HEK293 (cell line): Measurements from ENCODE around the gene IL6R.

Source experiments
- CTCF ChIA-PET: fragments of 350-600 bp; formaldehyde crosslinking; extraction: SDS; loops from one replicate; lab custom pipeline; 2021; ENCODE audit warnings: antibody characterized with exemption; lab: Yijun Ruan, JAX
- POLR2A ChIA-PET: fragments of 300-600 bp; formaldehyde crosslinking; extraction: SDS; loops from one replicate; lab custom pipeline; 2020; ENCODE audit warnings: antibody characterized with exemption, inconsistent platforms; lab: Yijun Ruan, JAX
- H3K27ac ChIP-seq: fragments of 200-500 bp; sonication (Bioruptor generic); 2 replicates; pipeline ENCODE4 v1.5.1; 2014; ENCODE audit warnings: low read depth, low read length, control low read depth, inconsistent platforms; ENCODE audit errors: extremely low read depth
- H3K36me3 ChIP-seq, 2 experiments: fragments of 200-500 bp in 1 of 2; sonication (Bioruptor generic) in 1 of 2; 1 replicate in 1 of 2; 2 replicates in 1 of 2; pipeline ENCODE4 v1.5.1; 2014 to 2017; ENCODE audit warnings: inconsistent platforms in 2 of 2, low read length in 2 of 2; ENCODE audit not compliant: control insufficient read depth in 2 of 2, insufficient read depth in 1 of 2
- H3K4me1 ChIP-seq: fragments of 200-500 bp; sonication (Bioruptor generic); 2 replicates; pipeline ENCODE4 v1.5.1; 2014; ENCODE audit warnings: mild to moderate bottlenecking, low read length, inconsistent platforms; ENCODE audit not compliant: control insufficient read depth, insufficient read depth
- H3K4me3 ChIP-seq: 2 replicates; pipeline ENCODE4 v1.5.1; 2011; ENCODE audit warnings: low read depth, mild to moderate bottlenecking, control low read depth, low read length, moderate library complexity
- H3K9me3 ChIP-seq: fragments of 200-500 bp; sonication (Bioruptor generic); 2 replicates; pipeline ENCODE4 v1.5.1; 2014; ENCODE audit warnings: low read depth, low read length, inconsistent platforms; ENCODE audit not compliant: control insufficient read depth, insufficient read depth
- EGR2 ChIP-seq: fragments of 450-650 bp; formaldehyde crosslinking; IDR thresholded peaks from 2 replicates; pipeline ENCODE4 v1.5.1; 2016; ENCODE audit warnings: low read depth, missing biosample characterization, missing genetic modification characterization
- HIC1 ChIP-seq: fragments of 450-650 bp; formaldehyde crosslinking; IDR thresholded peaks from 2 replicates; pipeline ENCODE4 v1.5.1; 2016; ENCODE audit warnings: missing biosample characterization, missing genetic modification characterization
- KLF1 ChIP-seq: fragments of 450-650 bp; formaldehyde crosslinking; IDR thresholded peaks from 2 replicates; pipeline ENCODE4 v1.5.1; 2016; ENCODE audit warnings: missing biosample characterization, missing genetic modification characterization
- SP7 ChIP-seq: fragments of 450-650 bp; formaldehyde crosslinking; IDR thresholded peaks from 2 replicates; pipeline ENCODE4 v1.5.1; 2016; ENCODE audit warnings: missing biosample characterization, missing genetic modification characterization
- ZBTB11 ChIP-seq: fragments of 450-650 bp; formaldehyde crosslinking; conservative IDR thresholded peaks from 2 replicates; pipeline ENCODE4 v1.5.1; 2016; ENCODE audit warnings: low read depth, missing biosample characterization, missing genetic modification characterization
- ZFHX2 ChIP-seq: fragments of 450-650 bp; formaldehyde crosslinking; conservative IDR thresholded peaks from 2 replicates; pipeline ENCODE4 v1.5.1; 2016; ENCODE audit warnings: missing biosample characterization, missing genetic modification characterization
- ZNF138 ChIP-seq: fragments of 450-650 bp; formaldehyde crosslinking; IDR thresholded peaks from 2 replicates; pipeline ENCODE4 v1.5.1; 2016; ENCODE audit warnings: missing biosample characterization, missing genetic modification characterization, borderline replicate concordance
- ZNF560 ChIP-seq: fragments of 450-650 bp; formaldehyde crosslinking; IDR thresholded peaks from 2 replicates; pipeline ENCODE4 v1.5.1; 2017; ENCODE audit warnings: missing biosample characterization, missing genetic modification characterization, borderline replicate concordance
- ZNF561 ChIP-seq: fragments of 450-650 bp; IDR thresholded peaks from 2 replicates; pipeline ENCODE4 v1.5.1; 2018; ENCODE audit warnings: missing biosample characterization, missing genetic modification characterization, borderline replicate concordance
- ZNF623 ChIP-seq: fragments of 450-650 bp; formaldehyde crosslinking; IDR thresholded peaks from 2 replicates; pipeline ENCODE4 v1.5.1; 2016; ENCODE audit warnings: missing biosample characterization, missing genetic modification characterization
- ZNF677 ChIP-seq: fragments of 450-650 bp; IDR thresholded peaks from 2 replicates; pipeline ENCODE4 v1.5.0; 2018; ENCODE audit warnings: missing biosample characterization, mild to moderate bottlenecking, missing genetic modification characterization, moderate library complexity
- ZSCAN30 ChIP-seq: fragments of 450-650 bp; IDR thresholded peaks from 2 replicates; pipeline ENCODE4 v1.5.1; 2018; ENCODE audit warnings: missing biosample characterization, mild to moderate bottlenecking, missing genetic modification characterization, moderate library complexity
- TF ChIP-seq, protein P1 (sequence below): fragments of 450-650 bp; formaldehyde crosslinking; IDR thresholded peaks from 2 replicates; pipeline ENCODE4 v1.5.1; 2016; ENCODE audit warnings: missing biosample characterization, missing genetic modification characterization, low read depth
- TF ChIP-seq, protein P2 (sequence below): fragments of 450-650 bp; formaldehyde crosslinking; IDR thresholded peaks from 2 replicates; pipeline ENCODE4 v1.5.1; 2016; ENCODE audit warnings: missing biosample characterization, missing genetic modification characterization
- TF ChIP-seq, protein P3 (sequence below): fragments of 450-650 bp; formaldehyde crosslinking; IDR thresholded peaks from 2 replicates; pipeline ENCODE4 v1.5.1; 2017; ENCODE audit warnings: missing biosample characterization, missing genetic modification characterization

Gene IL6R

DNA sequence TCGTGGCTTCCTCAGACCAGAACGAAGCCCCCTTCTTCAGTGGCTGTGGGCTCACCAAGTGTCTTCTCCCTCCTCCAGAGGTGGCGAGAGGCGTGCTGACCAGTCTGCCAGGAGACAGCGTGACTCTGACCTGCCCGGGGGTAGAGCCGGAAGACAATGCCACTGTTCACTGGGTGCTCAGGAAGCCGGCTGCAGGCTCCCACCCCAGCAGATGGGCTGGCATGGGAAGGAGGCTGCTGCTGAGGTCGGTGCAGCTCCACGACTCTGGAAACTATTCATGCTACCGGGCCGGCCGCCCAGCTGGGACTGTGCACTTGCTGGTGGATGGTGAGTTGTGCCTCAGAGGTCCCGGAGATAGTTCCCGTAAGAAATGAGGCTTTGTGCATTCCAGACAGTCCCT is 24.0 kb downstream of the IL6R start:
- Histone ChIP-seq H3K4me1 (no peaks in the 10 kb centered on the region), H3K4me3 (no peak overlapping the region), H3K27ac (no peak overlapping the region), H3K36me3 (no peaks in the 10 kb centered on the region), H3K9me3 (no peaks in the 10 kb centered on the region)
- ChIA-PET POLR2A (no interaction called here), CTCF (interaction anchor here (0.8 kb wide), 1 partner anchor 100 kb away, joined by 3 read pairs; no protein-coding TSS in a partner anchor)
- TF ChIP-seq ZSCAN30 (tag by site-specific recombination) (no peak), ZNF138 (tag by site-specific recombination) (no peak), ZNF623 (tag by site-specific recombination) (no peak)
- TF ChIP-seq, protein P1, sequence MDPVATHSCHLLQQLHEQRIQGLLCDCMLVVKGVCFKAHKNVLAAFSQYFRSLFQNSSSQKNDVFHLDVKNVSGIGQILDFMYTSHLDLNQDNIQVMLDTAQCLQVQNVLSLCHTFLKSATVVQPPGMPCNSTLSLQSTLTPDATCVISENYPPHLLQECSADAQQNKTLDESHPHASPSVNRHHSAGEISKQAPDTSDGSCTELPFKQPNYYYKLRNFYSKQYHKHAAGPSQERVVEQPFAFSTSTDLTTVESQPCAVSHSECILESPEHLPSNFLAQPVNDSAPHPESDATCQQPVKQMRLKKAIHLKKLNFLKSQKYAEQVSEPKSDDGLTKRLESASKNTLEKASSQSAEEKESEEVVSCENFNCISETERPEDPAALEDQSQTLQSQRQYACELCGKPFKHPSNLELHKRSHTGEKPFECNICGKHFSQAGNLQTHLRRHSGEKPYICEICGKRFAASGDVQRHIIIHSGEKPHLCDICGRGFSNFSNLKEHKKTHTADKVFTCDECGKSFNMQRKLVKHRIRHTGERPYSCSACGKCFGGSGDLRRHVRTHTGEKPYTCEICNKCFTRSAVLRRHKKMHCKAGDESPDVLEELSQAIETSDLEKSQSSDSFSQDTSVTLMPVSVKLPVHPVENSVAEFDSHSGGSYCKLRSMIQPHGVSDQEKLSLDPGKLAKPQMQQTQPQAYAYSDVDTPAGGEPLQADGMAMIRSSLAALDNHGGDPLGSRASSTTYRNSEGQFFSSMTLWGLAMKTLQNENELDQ (tag by site-specific recombination): no peak
- TF ChIP-seq, protein P2, sequence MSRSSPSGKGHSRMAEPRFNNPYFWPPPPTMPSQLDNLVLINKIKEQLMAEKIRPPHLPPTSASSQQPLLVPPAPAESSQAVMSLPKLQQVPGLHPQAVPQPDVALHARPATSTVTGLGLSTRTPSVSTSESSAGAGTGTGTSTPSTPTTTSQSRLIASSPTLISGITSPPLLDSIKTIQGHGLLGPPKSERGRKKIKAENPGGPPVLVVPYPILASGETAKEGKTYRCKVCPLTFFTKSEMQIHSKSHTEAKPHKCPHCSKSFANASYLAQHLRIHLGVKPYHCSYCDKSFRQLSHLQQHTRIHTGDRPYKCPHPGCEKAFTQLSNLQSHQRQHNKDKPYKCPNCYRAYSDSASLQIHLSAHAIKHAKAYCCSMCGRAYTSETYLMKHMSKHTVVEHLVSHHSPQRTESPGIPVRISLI: no peak

DNA sequence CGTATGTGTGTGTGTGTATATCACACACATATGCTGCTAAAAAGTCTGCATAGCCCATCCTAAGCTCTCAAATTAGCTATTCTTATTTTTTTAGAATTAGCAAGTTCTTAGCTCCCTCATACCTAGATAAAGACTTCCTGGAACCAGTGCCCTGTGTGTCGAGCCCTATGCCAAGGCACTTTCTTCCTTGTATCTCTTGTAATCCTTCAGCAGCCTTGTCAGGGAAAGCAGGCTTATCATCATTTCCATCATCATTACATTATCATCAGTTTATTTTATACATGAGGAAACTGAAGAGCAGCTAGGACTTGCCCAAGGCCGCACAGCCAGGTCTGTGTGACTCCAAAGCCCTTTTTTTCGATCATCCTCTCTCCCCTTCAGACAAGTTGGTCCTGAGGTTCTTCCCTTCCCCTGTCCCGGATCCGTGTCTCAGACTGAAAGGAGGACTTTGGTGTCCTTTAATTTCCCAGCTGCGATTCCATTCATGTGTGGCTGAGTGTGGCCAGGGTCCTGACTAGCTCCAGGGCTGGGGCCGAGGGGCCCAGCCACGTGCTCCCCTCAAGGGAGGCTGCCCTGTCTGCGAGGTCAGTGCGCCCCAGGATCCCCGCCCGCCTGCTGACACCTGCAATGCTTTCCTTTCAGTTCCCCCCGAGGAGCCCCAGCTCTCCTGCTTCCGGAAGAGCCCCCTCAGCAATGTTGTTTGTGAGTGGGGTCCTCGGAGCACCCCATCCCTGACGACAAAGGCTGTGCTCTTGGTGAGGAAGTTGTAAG is 24.9 kb downstream of the IL6R start:
- no peaks in the 10 kb centered on the region for H3K9me3 ChIP-seq
- no peak overlapping the region; the same call in 1 of the 2 replicates for H3K27ac ChIP-seq
- H3K36me3 ChIP-seq: no peaks in the 10 kb centered on the region
- CTCF ChIA-PET: interaction anchor here (0.6 to 0.8 kb wide), 4 partner anchors 100 to 1933 kb away, joined by 3 read pairs; partner anchors contain the start of gene SYT11
- TF ChIP-seq, protein P3, sequence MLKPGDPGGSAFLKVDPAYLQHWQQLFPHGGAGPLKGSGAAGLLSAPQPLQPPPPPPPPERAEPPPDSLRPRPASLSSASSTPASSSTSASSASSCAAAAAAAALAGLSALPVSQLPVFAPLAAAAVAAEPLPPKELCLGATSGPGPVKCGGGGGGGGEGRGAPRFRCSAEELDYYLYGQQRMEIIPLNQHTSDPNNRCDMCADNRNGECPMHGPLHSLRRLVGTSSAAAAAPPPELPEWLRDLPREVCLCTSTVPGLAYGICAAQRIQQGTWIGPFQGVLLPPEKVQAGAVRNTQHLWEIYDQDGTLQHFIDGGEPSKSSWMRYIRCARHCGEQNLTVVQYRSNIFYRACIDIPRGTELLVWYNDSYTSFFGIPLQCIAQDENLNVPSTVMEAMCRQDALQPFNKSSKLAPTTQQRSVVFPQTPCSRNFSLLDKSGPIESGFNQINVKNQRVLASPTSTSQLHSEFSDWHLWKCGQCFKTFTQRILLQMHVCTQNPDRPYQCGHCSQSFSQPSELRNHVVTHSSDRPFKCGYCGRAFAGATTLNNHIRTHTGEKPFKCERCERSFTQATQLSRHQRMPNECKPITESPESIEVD (tag by site-specific recombination): no peak
- TF ChIP-seq, all 188 proteins: peak for 0
- POLR2A ChIA-PET: no interaction called here
- Histone ChIP-seq H3K4me3 (no peak overlapping the region), H3K4me1 (no peaks in the 10 kb centered on the region)

DNA sequence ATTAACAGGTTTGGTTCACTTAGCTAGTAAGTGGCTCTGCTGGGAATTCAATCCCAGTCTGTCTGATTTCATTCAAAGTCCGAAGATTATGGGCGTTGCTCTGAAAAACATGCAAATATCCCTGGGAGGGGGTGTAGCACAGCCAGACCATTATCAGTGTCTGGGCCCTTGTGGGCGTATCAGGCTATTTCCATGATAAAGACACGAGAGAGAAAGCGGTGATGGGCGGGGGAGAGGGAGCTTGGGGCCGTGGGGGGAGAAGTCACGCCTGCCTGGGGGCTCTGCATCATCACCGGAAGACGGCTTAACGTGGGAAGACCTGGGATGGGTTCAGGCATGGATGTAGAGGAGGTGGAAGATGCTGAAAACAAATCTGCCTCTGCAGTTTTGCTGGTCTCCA is 25.8 kb downstream of the IL6R start:
- H3K9me3 ChIP-seq: no peaks in the 10 kb centered on the region
- H3K27ac ChIP-seq: no peak overlapping the region
- H3K4me1 ChIP-seq: no peaks in the 10 kb centered on the region
- no peak overlapping the region for H3K4me3 ChIP-seq
- CTCF ChIA-PET: interaction anchor here (0.6 to 0.7 kb wide), 2 partner anchors 13 to 1428 kb away, joined by 3 read pairs; partner anchors contain the start of gene SYT11
- H3K36me3 ChIP-seq: no peaks in the 10 kb centered on the region
- TF ChIP-seq HIC1 (no peak), ZBTB11 (no peak), KLF1 (tag by site-specific recombination) (peak; percentile 36; the same call in 1 of the 2 replicates), SP7 (no peak), ZNF561 (no peak), ZNF560 (tag by site-specific recombination) (no peak), ZNF677 (tag by site-specific recombination) (no peak), ZFHX2 (tag by site-specific recombination) (peak; percentile 92), EGR2 (tag by site-specific recombination) (peak; percentile 93)
- TF ChIP-seq, all 188 proteins: peak for 3
- POLR2A ChIA-PET: no interaction called here
